GM12864 (cell line): ENCODE data around the gene GCSAML.

Experiments
- DNase-seq: peaks from one replicate; pipeline ENCODE4 v3.0.0-alpha.2; 2011; ENCODE audit warnings: low read depth
- H3K4me3 ChIP-seq: 2 replicates; pipeline ENCODE4 v1.5.1; 2011; ENCODE audit warnings: mild to moderate bottlenecking, low read depth, low read length, control low read depth
- CTCF ChIP-seq: IDR thresholded peaks from 2 replicates; pipeline ENCODE4 v1.5.1; 2011; ENCODE audit warnings: low read depth, mild to moderate bottlenecking, moderate library complexity, low read length, control low read depth, inconsistent platforms; ENCODE audit errors: missing control alignments

GCSAML gene

GRCh38 chr1:247529771-247530355, 19.1 kb upstream of the GCSAML start:
- DNase-seq: no peak
- no peak overlapping the region for H3K4me3 ChIP-seq
- no peak for TF ChIP-seq CTCF

GRCh38 chr1:247530785-247531184, 18.1 kb upstream of the GCSAML start:
- no peak overlapping the region for H3K4me3 ChIP-seq
- no peak for DNase-seq
- no peak for TF ChIP-seq CTCF

- TF ChIP-seq CTCF: no peak
- no peak overlapping the region for H3K4me3 ChIP-seq
- DNase-seq: no peak
Observed at GRCh38 chr1:247531937-247532336, 17.0 kb upstream of the GCSAML start.

GRCh38 chr1:247535402-247535801, 13.5 kb upstream of the GCSAML start:
- TF ChIP-seq CTCF: no peak
- no peak for DNase-seq
- no peak overlapping the region for H3K4me3 ChIP-seq

- TF ChIP-seq CTCF: no peak
- no peak for DNase-seq
- no peak within 1 kb of the TSS for H3K4me3 ChIP-seq
Observed at GRCh38 chr1:247536340-247536739, 12.6 kb upstream of the GCSAML start, which contains the start of gene OR2C3. TSS of gene OR2C3 (minus strand) at chr1:247536440. CDS start at chr1:247532511, 3,929 bp downstream.

GRCh38 chr1:247538561-247538960, 10.4 kb upstream of the GCSAML start:
- no peak overlapping the region for H3K4me3 ChIP-seq
- TF ChIP-seq CTCF: no peak
- no peak for DNase-seq

GRCh38 chr1:247539215-247539614, 9.7 kb upstream of the GCSAML start:
- H3K4me3 ChIP-seq: no peak overlapping the region
- DNase-seq: no peak
- TF ChIP-seq CTCF: no peak
